Keratinocyte (primary cell): Measurements from ENCODE around the gene INA.

Source experiments
- EZH2 ChIP-seq: IDR thresholded peaks from one replicate; pipeline ENCODE4 v1.6.1; 2012; ENCODE audit warnings: inconsistent platforms, mild to moderate bottlenecking, low read length, moderate library complexity
- TF ChIP-seq, protein P1 (sequence below), 3 experiments: IDR thresholded peaks in 1 of 3; conservative IDR thresholded peaks in 1 of 3; optimal IDR thresholded peaks in 1 of 3; 2 replicates in 2 of 3; 3 replicates in 1 of 3; pipeline versions ENCODE3 to v1.5.1; 2011; ENCODE audit warnings: low read length in 3 of 3, mild to moderate bottlenecking in 3 of 3, moderate library complexity in 2 of 3, control low read depth in 1 of 3, inconsistent platforms in 1 of 3; ENCODE audit not compliant: insufficient read depth in 2 of 3; ENCODE audit errors: extremely low read depth in 1 of 3

DNA sequence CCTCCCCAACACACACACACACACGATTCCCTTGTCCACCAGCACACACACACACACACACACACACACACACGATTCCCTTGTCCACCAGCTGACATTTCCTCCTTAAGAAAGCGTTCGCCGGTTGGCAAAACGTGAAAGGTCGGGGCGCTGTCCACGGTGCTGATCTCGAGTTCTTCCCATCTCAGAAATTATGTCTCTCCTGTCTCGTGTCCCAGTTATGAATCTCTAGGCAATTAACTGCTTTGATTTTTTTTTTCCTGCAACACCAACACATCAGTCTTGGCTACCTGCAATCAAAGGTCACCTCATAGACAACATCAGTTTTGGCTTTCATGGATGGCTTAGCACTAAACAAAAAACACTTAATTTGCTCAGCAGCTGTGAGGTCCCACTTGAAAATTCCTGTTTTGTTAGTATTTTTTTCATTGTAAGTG lies 1.9 kb downstream of the INA start:
- TF ChIP-seq, protein P1, sequence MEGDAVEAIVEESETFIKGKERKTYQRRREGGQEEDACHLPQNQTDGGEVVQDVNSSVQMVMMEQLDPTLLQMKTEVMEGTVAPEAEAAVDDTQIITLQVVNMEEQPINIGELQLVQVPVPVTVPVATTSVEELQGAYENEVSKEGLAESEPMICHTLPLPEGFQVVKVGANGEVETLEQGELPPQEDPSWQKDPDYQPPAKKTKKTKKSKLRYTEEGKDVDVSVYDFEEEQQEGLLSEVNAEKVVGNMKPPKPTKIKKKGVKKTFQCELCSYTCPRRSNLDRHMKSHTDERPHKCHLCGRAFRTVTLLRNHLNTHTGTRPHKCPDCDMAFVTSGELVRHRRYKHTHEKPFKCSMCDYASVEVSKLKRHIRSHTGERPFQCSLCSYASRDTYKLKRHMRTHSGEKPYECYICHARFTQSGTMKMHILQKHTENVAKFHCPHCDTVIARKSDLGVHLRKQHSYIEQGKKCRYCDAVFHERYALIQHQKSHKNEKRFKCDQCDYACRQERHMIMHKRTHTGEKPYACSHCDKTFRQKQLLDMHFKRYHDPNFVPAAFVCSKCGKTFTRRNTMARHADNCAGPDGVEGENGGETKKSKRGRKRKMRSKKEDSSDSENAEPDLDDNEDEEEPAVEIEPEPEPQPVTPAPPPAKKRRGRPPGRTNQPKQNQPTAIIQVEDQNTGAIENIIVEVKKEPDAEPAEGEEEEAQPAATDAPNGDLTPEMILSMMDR (optimal IDR thresholded peaks at IDR 0.05 in 1 of 3, IDR thresholded peaks at IDR 0.05 in 1 of 3, conservative IDR thresholded peaks at IDR 0.05 in 1 of 3; ENCODE audit: extremely low read depth in 1 of 3, insufficient read depth in 2 of 3, low read length in 3 of 3): no peak
- no peak for TF ChIP-seq EZH2
